Epidermal melanocyte (primary cell): ENCODE results near the gene SOAT1.
A peak's percentile ranks its signal among the peaks of the same experiment; 100 is the strongest.
"Not testable (repeated sequence)": the region's sequence is repeated elsewhere in the genome, so short reads cannot be mapped to it uniquely, and the experiment has no call there.

Source experiments
- DNase-seq: peaks from one replicate; pipeline ENCODE4 v3.0.0; 2011; ENCODE audit warnings: low spot score; ENCODE audit not compliant: insufficient read length

The SOAT1 gene

GRCh38 chr1:179351281-179351680 is 57.7 kb downstream of the SOAT1 start:
- DNase-seq: no peak

- no peak for DNase-seq
These were observed 58.6 kb downstream of the SOAT1 start for GRCh38 chr1:179352236-179352635.

- no peak for DNase-seq
These were observed 59.9 kb downstream of the SOAT1 start for GRCh38 chr1:179353546-179353945.

- not testable (repeated sequence) for DNase-seq
These were observed 68.0 kb downstream of the SOAT1 start for GRCh38 chr1:179361631-179362030.

GRCh38 chr1:179365342-179366092 is 71.9 kb downstream of the SOAT1 start, which contains the start of gene AXDND1:
TSS of gene AXDND1 (plus strand) at chr1:179365971. CDS start at chr1:179366510, 539 bp downstream.
- peak; percentile 43 for DNase-seq

- DNase-seq: no peak
These were observed 72.7 kb downstream of the SOAT1 start for GRCh38 chr1:179366093-179366800.

GRCh38 chr1:179369751-179370341 is 76.2 kb downstream of the SOAT1 start:
- peak; percentile 60 for DNase-seq

- DNase-seq: no peak
These were observed 78.6 kb downstream of the SOAT1 start for GRCh38 chr1:179372160-179372559.

GRCh38 chr1:179376223-179376622 is 82.6 kb downstream of the SOAT1 start:
- DNase-seq: no peak

- no peak for DNase-seq
These were observed 86.7 kb downstream of the SOAT1 start for GRCh38 chr1:179380299-179380698.

GRCh38 chr1:179384027-179384426 is 90.4 kb downstream of the SOAT1 start:
- no peak for DNase-seq

GRCh38 chr1:179385510-179385909 is 91.9 kb downstream of the SOAT1 start:
- DNase-seq: no peak

- no peak for DNase-seq
These were observed 100.1 kb downstream of the SOAT1 start for GRCh38 chr1:179393721-179394120.

GRCh38 chr1:179399399-179399798 is 105.8 kb downstream of the SOAT1 start:
- not testable (repeated sequence) for DNase-seq
